Activated CD8-positive, alpha-beta T cell treated with anti-CD3 and anti-CD28 coated beads for 36 hours (primary cell): ENCODE measurements around the gene ADAM10. TPM values are rescaled to one million over a fixed set of nuclear protein-coding genes. Genes with fewer than 3 reads are reported as not detected.

ENCODE experiments used
- ATAC-seq: fragments of 200-7000 bp; cut with Tn5 transposase; one replicate; pipeline ENCODE4 v1.10.0; 2021; ENCODE audit warnings: mild to moderate bottlenecking, moderate library complexity
- CTCF ChIA-PET: fragments of 350-600 bp; sonication (Branson Sonifier 250); formaldehyde crosslinking; loops from one replicate; lab custom pipeline; 2021; ENCODE audit warnings: antibody characterized with exemption; lab: Charles Lee
- POLR2A ChIA-PET: fragments of 350-600 bp; sonication (Branson Sonifier 250); formaldehyde crosslinking; loops from one replicate; lab custom pipeline; 2021; ENCODE audit warnings: antibody characterized with exemption; lab: Charles Lee
- DNase-seq: peaks from one replicate; pipeline ENCODE4 v3.0.0-alpha.2; 2020
- H3K27ac Mint-ChIP-seq: one replicate; pipeline ENCODE4 v1.8.0; 2021; ENCODE audit warnings: mild to moderate bottlenecking, mixed read lengths
- H3K27me3 Mint-ChIP-seq: one replicate; pipeline ENCODE4 v1.8.0; 2021; ENCODE audit warnings: mixed read lengths
- H3K36me3 Mint-ChIP-seq: one replicate; pipeline ENCODE4 v1.8.0; 2021; ENCODE audit warnings: low read depth, mixed read lengths
- H3K4me1 Mint-ChIP-seq: one replicate; pipeline ENCODE4 v1.8.0; 2021; ENCODE audit warnings: low read depth, mixed read lengths
- H3K4me3 Mint-ChIP-seq: one replicate; pipeline ENCODE4 v1.8.0; 2021; ENCODE audit warnings: mild to moderate bottlenecking, moderate library complexity, mixed read lengths
- H3K9me3 Mint-ChIP-seq: one replicate; pipeline ENCODE4 v1.8.0; 2021; ENCODE audit warnings: mixed read lengths
- intact Hi-C: fragments of 100-400 bp; cut with micrococcal nuclease; formaldehyde crosslinking; loops from one replicate; pipeline ENCODE4 v1.10.0; 2022
- total RNA-seq, 2 experiments: library from RNA; stranded (reverse); gene quantifications; one replicate each; pipeline ENCODE4 v1.2.3, GENCODE V29; 2021
- TF ChIP-seq, protein P1 (sequence below): fragments of 200-600 bp; IDR thresholded peaks from one replicate; pipeline ENCODE4 v1.8.0; 2022; ENCODE audit warnings: antibody characterized with exemption, mild to moderate bottlenecking

ADAM10 gene
- total RNA-seq, 2 experiments from 2014 or later, result 76.4 to 79.4 TPM

DNA sequence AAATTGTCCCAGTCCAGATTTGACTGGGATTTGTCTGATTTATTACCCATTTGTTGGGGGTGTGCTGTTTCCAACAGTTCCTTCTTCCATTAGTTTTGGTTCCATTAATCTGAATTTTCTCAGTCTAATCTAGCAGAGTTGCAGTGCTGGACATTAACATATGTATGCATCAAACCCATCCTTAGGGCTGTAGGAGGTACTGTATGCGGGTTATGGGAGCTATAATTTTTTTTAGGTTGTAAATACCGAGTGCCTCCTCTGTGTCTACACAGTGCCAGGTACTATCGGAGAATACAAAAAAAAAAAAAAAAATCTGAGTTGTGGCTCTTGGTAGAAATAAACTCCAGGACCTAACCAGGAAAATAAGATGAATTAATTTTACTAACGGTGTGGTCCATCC is 183.9 kb downstream of the ADAM10 start:
- ChIA-PET POLR2A (no interaction called here), CTCF (no interaction called here)
- intact Hi-C loops, result no loop called here
- no peak for ATAC-seq
- H3K36me3 Mint-ChIP-seq, result no peaks in the 10 kb centered on the region
- no peaks in the 10 kb centered on the region for H3K9me3 Mint-ChIP-seq
- H3K27me3 Mint-ChIP-seq, result no peaks in the 10 kb centered on the region
- no peak for DNase-seq
- no peak overlapping the region for H3K4me3 Mint-ChIP-seq
- peaks cover 10% of the 10 kb centered on the region for H3K4me1 Mint-ChIP-seq
- TF ChIP-seq, protein P1, sequence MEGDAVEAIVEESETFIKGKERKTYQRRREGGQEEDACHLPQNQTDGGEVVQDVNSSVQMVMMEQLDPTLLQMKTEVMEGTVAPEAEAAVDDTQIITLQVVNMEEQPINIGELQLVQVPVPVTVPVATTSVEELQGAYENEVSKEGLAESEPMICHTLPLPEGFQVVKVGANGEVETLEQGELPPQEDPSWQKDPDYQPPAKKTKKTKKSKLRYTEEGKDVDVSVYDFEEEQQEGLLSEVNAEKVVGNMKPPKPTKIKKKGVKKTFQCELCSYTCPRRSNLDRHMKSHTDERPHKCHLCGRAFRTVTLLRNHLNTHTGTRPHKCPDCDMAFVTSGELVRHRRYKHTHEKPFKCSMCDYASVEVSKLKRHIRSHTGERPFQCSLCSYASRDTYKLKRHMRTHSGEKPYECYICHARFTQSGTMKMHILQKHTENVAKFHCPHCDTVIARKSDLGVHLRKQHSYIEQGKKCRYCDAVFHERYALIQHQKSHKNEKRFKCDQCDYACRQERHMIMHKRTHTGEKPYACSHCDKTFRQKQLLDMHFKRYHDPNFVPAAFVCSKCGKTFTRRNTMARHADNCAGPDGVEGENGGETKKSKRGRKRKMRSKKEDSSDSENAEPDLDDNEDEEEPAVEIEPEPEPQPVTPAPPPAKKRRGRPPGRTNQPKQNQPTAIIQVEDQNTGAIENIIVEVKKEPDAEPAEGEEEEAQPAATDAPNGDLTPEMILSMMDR, result no peak
- H3K27ac Mint-ChIP-seq, result no peak overlapping the region

DNA sequence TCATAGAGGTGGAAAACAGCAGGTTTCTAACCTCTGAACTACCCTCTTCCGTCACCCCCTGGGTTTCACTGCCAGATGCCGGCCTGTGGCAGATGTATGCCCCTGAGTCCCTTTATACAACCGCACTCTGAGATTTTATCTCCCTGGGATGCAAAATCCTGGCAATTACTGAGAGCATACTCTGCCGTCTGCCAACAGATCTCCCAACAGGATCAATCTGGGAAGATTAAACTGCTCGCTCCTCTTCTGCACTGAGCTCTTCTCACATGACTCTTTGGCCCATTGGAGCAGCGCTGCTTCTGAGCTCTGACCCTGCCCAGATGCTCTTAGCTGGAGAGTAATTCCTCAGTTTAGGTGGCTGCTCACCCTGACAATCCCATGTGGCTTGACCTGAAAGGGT is 184.5 kb downstream of the ADAM10 start:
- Mint-ChIP-seq H3K4me1 (peaks cover 10% of the 10 kb centered on the region), H3K4me3 (no peak overlapping the region), H3K27ac (no peak overlapping the region), H3K9me3 (no peaks in the 10 kb centered on the region), H3K27me3 (no peaks in the 10 kb centered on the region), H3K36me3 (no peaks in the 10 kb centered on the region)
- ChIA-PET CTCF (no interaction called here), POLR2A (no interaction called here)
- intact Hi-C loops, result no loop called here
- TF ChIP-seq, protein P1, result no peak
- ATAC-seq (no peak), DNase-seq (no peak)

DNA sequence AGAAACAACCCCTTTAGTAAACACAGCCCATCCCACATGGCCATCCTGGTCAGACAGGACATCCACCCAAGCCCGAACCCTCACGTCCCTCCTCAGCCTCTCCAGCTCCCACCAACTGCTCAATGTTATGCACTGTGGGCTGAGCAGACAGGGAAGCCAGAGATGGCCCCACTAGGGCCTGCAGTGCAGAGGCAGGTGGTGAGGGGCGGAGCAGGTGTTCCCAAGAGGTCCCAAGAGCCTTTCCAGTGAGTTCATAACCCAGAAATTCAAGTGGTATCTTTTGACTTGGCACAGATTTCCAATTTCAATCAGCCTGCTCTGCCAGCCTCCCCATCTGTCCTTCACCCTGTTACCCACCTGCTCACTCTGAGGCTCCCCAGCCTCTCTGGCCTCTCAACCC is 187.4 kb downstream of the ADAM10 start:
- no peak for DNase-seq
- CTCF ChIA-PET, result no interaction called here
- H3K4me3 Mint-ChIP-seq, result no peak overlapping the region

DNA sequence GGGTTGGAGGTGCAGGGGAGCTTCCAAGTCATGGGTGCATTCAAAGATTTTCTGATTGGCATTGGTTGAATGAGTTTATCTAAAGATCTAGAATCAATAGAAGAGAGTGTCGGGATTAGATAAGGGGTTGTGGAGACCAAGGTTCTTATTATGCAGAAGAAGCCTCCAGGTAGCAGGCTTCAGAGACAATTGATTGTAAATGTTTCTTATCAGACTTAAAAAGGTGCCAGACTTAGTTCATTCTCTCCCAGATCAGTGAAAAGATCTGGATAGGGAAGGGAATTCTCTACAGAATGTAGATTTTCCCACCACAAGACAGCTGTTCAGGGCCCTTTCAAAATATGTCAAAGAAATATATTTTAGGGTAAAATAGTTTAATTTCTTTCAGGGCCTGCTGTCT is 188.2 kb downstream of the ADAM10 start:
- Mint-ChIP-seq H3K4me3 (no peak overlapping the region), H3K36me3 (no peaks in the 10 kb centered on the region), H3K9me3 (no peaks in the 10 kb centered on the region), H3K27ac (no peak overlapping the region), H3K4me1 (no peaks in the 10 kb centered on the region), H3K27me3 (no peaks in the 10 kb centered on the region)
- TF ChIP-seq, protein P1, result no peak
- ChIA-PET CTCF (no interaction called here), POLR2A (interaction anchor here (0.6 kb wide), 1 partner anchor 73 kb away, joined by 3 read pairs; no protein-coding TSS in a partner anchor)
- intact Hi-C loops, result no loop called here
- DNase-seq (no peak), ATAC-seq (no peak)

More for the DNA sequence above, 187.4 kb downstream of the ADAM10 start:
- no peaks in the 10 kb centered on the region for H3K36me3 Mint-ChIP-seq
- intact Hi-C loops, result no loop called here
- POLR2A ChIA-PET, result interaction anchor here (0.6 to 1.2 kb wide), 2 partner anchors 16 to 72 kb away, joined by 3 read pairs; no protein-coding TSS in a partner anchor
- H3K27ac Mint-ChIP-seq, result no peak overlapping the region
- TF ChIP-seq, protein P1, result no peak
- H3K27me3 Mint-ChIP-seq, result no peaks in the 10 kb centered on the region
- no peaks in the 10 kb centered on the region for H3K4me1 Mint-ChIP-seq
- H3K9me3 Mint-ChIP-seq, result no peaks in the 10 kb centered on the region
- ATAC-seq, result no peak

DNA sequence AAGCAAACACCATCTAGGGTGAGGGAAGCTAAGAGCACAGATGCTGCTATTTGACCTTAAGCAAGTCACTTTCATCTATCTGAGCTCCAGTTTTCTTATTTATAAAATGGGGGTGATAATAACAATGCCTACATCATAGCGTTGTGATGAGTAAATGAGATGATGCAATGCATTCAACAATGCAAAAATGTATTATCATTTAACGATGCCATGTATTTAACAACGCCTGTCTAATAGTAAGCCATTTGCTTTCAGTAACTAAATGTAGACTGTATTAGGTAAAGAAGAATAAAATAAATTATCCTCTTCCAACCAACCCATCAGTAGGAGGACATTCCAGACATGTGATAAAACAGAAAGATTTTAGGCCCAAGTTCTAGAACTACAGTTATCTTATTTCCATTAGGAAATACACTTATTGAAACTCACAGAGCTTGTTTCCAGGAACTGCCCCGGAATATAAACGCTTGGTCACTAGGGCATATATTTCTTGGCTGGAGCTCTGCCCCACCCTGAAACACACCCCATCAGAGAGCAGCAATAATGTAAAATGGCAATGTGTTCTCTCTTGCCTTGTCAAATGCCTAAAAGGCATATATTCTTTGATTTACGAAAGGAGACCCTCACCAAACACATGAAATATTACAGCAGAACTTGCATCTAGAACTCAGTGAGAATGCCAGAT is 189.5 kb downstream of the ADAM10 start:
- ChIA-PET CTCF (no interaction called here), POLR2A (interaction anchor here (0.6 kb wide), 2 partner anchors 124 to 229 kb away, joined by 3 read pairs; no protein-coding TSS in a partner anchor)
- TF ChIP-seq, protein P1, result no peak
- no peaks in the 10 kb centered on the region for H3K36me3 Mint-ChIP-seq
- intact Hi-C loops, result no loop called here
- no peak for DNase-seq
- no peaks in the 10 kb centered on the region for H3K4me1 Mint-ChIP-seq
- H3K4me3 Mint-ChIP-seq, result no peak overlapping the region
- H3K27me3 Mint-ChIP-seq, result no peaks in the 10 kb centered on the region
- no peak overlapping the region for H3K27ac Mint-ChIP-seq
- no peaks in the 10 kb centered on the region for H3K9me3 Mint-ChIP-seq
- no peak for ATAC-seq
